Occipital lobe (tissue), 2 donors: ENCODE data around the gene COMP. TPM values are rescaled to one million over a fixed set of nuclear protein-coding genes. Genes with fewer than 3 reads are reported as not detected.

Source experiments
- DNase-seq: peaks from one replicate; lab custom pipeline; 2025; lab: John Stamatoyannopoulos, UW
- total RNA-seq: library from RNA; depleted of rRNA; stranded (reverse); fragments of >200 nt; gene quantifications from one replicate; pipeline ENCODE4 v1.2.3, GENCODE V29; 2014

The COMP gene
- total RNA-seq, 1 donor from 2014 or later, result not detected

- no peak for DNase-seq
These were observed 6.9 kb downstream of the COMP start for GRCh38 chr19:18783958-18784785.

GRCh38 chr19:18782559-18783225 lies 8.4 kb downstream of the COMP start:
- DNase-seq, result no peak

GRCh38 chr19:18781885-18782527 lies 9.1 kb downstream of the COMP start:
- no peak for DNase-seq

- no peak for DNase-seq
These were observed 10.0 kb downstream of the COMP start for GRCh38 chr19:18781047-18781600.

- no peak for DNase-seq
These were observed 10.5 kb downstream of the COMP start for GRCh38 chr19:18780631-18781030.

GRCh38 chr19:18780081-18780480 lies 11.0 kb downstream of the COMP start:
- DNase-seq, result no peak

GRCh38 chr19:18778826-18779495 lies 12.1 kb downstream of the COMP start:
- DNase-seq, result no peak

- DNase-seq, result no peak
These were observed 13.1 kb downstream of the COMP start for GRCh38 chr19:18778076-18778389.

- no peak for DNase-seq
These were observed 13.6 kb downstream of the COMP start for GRCh38 chr19:18777301-18778075.

- DNase-seq, result no peak
These were observed 14.4 kb downstream of the COMP start for GRCh38 chr19:18776736-18777135.

GRCh38 chr19:18776288-18776594 lies 14.9 kb downstream of the COMP start:
- no peak for DNase-seq

- DNase-seq, result no peak
These were observed 15.4 kb downstream of the COMP start for GRCh38 chr19:18775586-18776287.

GRCh38 chr19:18774782-18775444 lies 16.2 kb downstream of the COMP start:
- DNase-seq, result no peak

- DNase-seq, result no peak
These were observed 17.0 kb downstream of the COMP start for GRCh38 chr19:18774107-18774506.

GRCh38 chr19:18773682-18774081 lies 17.4 kb downstream of the COMP start:
- DNase-seq, result no peak

- DNase-seq, result no peak
These were observed 18.2 kb downstream of the COMP start for GRCh38 chr19:18772620-18773587.

- DNase-seq, result no peak
These were observed 19.5 kb downstream of the COMP start for GRCh38 chr19:18771328-18772242.
